Transverse colon (tissue), 4 donors: ENCODE measurements around the gene MYOT. TPM values are rescaled to one million over a fixed set of nuclear protein-coding genes. Genes with fewer than 3 reads are reported as not detected.

Experiments
- DNase-seq: peaks from one replicate; pipeline ENCODE4 v3.0.0-alpha.2; 2019
- H3K27ac ChIP-seq, 4 donors: fragments of 200-600 bp; sonication (generic); 2 replicates each; pipeline ENCODE4 v1.5.1; 2016 to 2018; ENCODE audit warnings: inconsistent platforms in 4 of 4
- H3K27me3 ChIP-seq: fragments of 200-600 bp; sonication (generic); 2 replicates; pipeline ENCODE4 v1.5.1; 2017; ENCODE audit warnings: inconsistent platforms
- H3K36me3 ChIP-seq, 4 donors: fragments of 200-600 bp; sonication (generic); 2 replicates each; pipeline ENCODE4 v1.5.1; 2017 to 2019; ENCODE audit warnings: inconsistent platforms in 4 of 4
- H3K4me1 ChIP-seq, 4 donors: fragments of 200-600 bp; sonication (generic); 2 replicates each; pipeline ENCODE4 v1.5.1; 2017 to 2020; ENCODE audit warnings: inconsistent platforms in 4 of 4
- H3K4me3 ChIP-seq, 4 donors: fragments of 200-600 bp; sonication (generic); 1 replicate in 1 of 4; 2 replicates in 3 of 4; pipeline versions ENCODE4 v1.5.1 to v1.6.1; 2017 to 2019; ENCODE audit warnings: inconsistent platforms in 4 of 4
- H3K9me3 ChIP-seq, 2 donors: fragments of 200-600 bp; sonication (generic); 2 replicates each; pipeline ENCODE4 v1.5.1; 2017 to 2019; ENCODE audit warnings: inconsistent platforms in 2 of 2
- EP300 ChIP-seq: sonication (generic); formaldehyde crosslinking; IDR thresholded peaks from one replicate; pipeline ENCODE4 v1.6.1; 2017; ENCODE audit warnings: antibody characterized with exemption, low read depth
- POLR2A ChIP-seq: fragments of 450-650 bp; IDR thresholded peaks from one replicate; pipeline ENCODE4 v1.6.1; 2016; ENCODE audit warnings: antibody characterized with exemption, mild to moderate bottlenecking, moderate library complexity
- POLR2AphosphoS5 ChIP-seq, 3 donors: sonication (generic); formaldehyde crosslinking; IDR thresholded peaks; one replicate each; pipeline ENCODE4 v1.6.1; 2016; ENCODE audit warnings: antibody characterized with exemption in 3 of 3
- WGBS, 2 donors: methylation state at CpG; one replicate each; pipeline ENCODE4 v1.1.5; 2018; ENCODE audit warnings: low coverage in 1 of 2; 5-methylcytosine and 5-hydroxymethylcytosine counted together
- in situ Hi-C, 4 donors: fragments of 200-750 bp; cut with MboI; loops; one replicate each; pipeline versions ENCODE4 v1.15.0 to v1.15.1; 2017; ENCODE audit warnings: low sequenced_read_pairs in 3 of 4, low pct_ligation_motif_present in 1 of 4, low pct_unique_long_range_greater_than_20kb in 1 of 4
- intact Hi-C: fragments of 100-400 bp; cut with DNase I; formaldehyde crosslinking; loops from one replicate; pipeline ENCODE4 v1.15.1; 2023; ENCODE audit warnings: low total_unique reads
- total RNA-seq, 4 donors: library from RNA; depleted of rRNA; stranded (reverse); fragments of >200 nt; gene quantifications; one replicate each; pipeline ENCODE4 v1.1.0, GENCODE V29; 2016
- TF ChIP-seq, protein P1 (sequence below), 5 experiments: fragments of 200-600 bp in 3 of 5; fragments of 450-650 bp in 2 of 5; sonication (generic) in 3 of 5; IDR thresholded peaks; 1 replicate in 2 of 5; 2 replicates in 3 of 5; pipeline ENCODE4 v1.5.1; 2016 to 2017; ENCODE audit warnings: antibody characterized with exemption in 5 of 5, inconsistent platforms in 3 of 5, mild to moderate bottlenecking in 2 of 5, moderate library complexity in 1 of 5

Gene MYOT
- total RNA-seq, 4 donors from 2014 or later = 2.9 to 7.1 (median 5.9) TPM; not detected in 1

DNA sequence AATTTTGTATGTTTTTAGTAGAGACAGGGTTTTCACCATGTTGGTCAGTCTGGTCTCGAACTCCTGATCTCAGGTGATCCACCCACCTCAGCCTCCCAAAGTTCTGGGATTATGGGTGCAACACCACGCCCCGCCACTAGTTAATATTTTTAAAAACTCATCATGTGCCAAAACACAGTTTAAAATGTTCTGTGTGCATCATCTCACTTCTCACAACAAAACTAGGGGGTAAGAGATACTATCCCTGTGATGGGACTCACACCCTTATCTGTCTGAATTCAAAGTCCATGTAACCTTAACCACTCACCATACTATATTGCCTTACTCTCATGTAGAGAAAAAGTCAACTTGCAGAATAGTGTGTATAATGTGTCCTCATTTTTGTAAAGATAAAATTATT is 24.2 kb downstream of the MYOT start:
- peaks cover 0 to 7% (median 0%) of the 10 kb centered on the region in 4 donors for H3K4me1 ChIP-seq
- no peak for TF ChIP-seq POLR2AphosphoS5 (IDR thresholded peaks at IDR 0.05)
- TF ChIP-seq, protein P1, sequence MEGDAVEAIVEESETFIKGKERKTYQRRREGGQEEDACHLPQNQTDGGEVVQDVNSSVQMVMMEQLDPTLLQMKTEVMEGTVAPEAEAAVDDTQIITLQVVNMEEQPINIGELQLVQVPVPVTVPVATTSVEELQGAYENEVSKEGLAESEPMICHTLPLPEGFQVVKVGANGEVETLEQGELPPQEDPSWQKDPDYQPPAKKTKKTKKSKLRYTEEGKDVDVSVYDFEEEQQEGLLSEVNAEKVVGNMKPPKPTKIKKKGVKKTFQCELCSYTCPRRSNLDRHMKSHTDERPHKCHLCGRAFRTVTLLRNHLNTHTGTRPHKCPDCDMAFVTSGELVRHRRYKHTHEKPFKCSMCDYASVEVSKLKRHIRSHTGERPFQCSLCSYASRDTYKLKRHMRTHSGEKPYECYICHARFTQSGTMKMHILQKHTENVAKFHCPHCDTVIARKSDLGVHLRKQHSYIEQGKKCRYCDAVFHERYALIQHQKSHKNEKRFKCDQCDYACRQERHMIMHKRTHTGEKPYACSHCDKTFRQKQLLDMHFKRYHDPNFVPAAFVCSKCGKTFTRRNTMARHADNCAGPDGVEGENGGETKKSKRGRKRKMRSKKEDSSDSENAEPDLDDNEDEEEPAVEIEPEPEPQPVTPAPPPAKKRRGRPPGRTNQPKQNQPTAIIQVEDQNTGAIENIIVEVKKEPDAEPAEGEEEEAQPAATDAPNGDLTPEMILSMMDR (IDR thresholded peaks at IDR 0.05) = peak in 2 of 5 experiments; percentile 12 to 14
- in situ Hi-C loops = no loop called here
- intact Hi-C loops = no loop called here
- no peaks in the 10 kb centered on the region for H3K9me3 ChIP-seq
- H3K27ac ChIP-seq = no peak overlapping the region
- H3K27me3 ChIP-seq = no peaks in the 10 kb centered on the region
- no peaks in the 10 kb centered on the region for H3K36me3 ChIP-seq
- H3K4me3 ChIP-seq = no peak overlapping the region
- DNase-seq = no peak
- 93% methylated on average over 3 of the region's 3 CpGs; no CpG with 5 or more reads in 1 of the 2 donors for WGBS, 2 donors

DNA sequence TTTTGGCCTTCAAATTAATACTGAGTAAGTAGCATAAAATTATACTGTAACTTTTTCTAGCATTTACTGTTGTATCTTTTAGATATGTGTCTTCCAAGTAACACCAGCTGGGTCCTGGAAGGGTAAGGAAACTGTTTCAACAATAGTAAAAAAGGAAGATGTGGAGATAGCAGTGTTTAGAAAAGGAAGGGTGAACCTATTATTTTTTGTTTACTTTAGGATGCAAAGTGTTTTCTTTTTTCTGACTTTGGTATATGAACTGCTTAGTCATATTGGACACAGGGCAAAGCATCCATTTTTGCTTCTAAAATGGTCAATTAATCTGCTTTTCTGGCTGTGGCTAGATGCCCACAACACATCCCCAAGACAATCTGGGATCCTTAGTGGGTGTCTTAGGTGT is 26.9 kb downstream of the MYOT start:
- TF ChIP-seq, protein P1 (IDR thresholded peaks at IDR 0.05) = no peak
- TF ChIP-seq POLR2AphosphoS5 (IDR thresholded peaks at IDR 0.05) (no peak), POLR2A (no peak), EP300 (no peak)
- Histone ChIP-seq H3K4me1 (no peaks in the 10 kb centered on the region), H3K27ac (no peak overlapping the region), H3K27me3 (no peaks in the 10 kb centered on the region), H3K4me3 (no peak overlapping the region), H3K9me3 (no peaks in the 10 kb centered on the region), H3K36me3 (no peaks in the 10 kb centered on the region)
- in situ Hi-C loops (no loop called here), intact Hi-C loops (no loop called here)
- DNase-seq = no peak

DNA sequence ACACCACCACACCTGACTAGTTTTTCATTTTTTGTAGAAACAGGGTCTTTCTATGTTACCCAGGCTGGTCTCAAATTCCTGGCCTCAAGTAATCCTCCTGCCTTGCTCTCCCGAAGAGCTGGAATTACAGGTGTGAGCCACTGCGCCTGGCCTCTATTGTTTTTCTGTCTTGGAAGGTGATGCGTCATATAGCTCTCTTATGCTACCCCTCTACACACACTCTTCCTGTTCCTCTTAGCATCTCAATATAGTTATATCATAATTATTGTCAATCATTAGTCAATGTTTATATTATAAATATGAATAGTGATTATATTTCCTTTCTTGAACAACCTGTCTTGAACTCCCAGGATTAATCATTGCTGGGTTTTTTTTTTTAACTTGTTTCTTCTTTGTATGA is 28.9 kb downstream of the MYOT start:
- H3K27me3 ChIP-seq = no peaks in the 10 kb centered on the region
- H3K9me3 ChIP-seq = no peaks in the 10 kb centered on the region
- H3K4me1 ChIP-seq = no peaks in the 10 kb centered on the region
- no peak for DNase-seq
- intact Hi-C loops (no loop called here), in situ Hi-C loops (no loop called here)
- H3K4me3 ChIP-seq = no peak overlapping the region
- WGBS, 2 donors = 67 to 92% methylated on average over 2 to 3 of the region's 3 CpGs
- TF ChIP-seq EP300 = no peak
- TF ChIP-seq POLR2AphosphoS5 (IDR thresholded peaks at IDR 0.05) = no peak
- TF ChIP-seq, protein P1 (IDR thresholded peaks at IDR 0.05) = no peak
- TF ChIP-seq POLR2A = no peak
- no peaks in the 10 kb centered on the region for H3K36me3 ChIP-seq
- H3K27ac ChIP-seq = no peak overlapping the region

DNA sequence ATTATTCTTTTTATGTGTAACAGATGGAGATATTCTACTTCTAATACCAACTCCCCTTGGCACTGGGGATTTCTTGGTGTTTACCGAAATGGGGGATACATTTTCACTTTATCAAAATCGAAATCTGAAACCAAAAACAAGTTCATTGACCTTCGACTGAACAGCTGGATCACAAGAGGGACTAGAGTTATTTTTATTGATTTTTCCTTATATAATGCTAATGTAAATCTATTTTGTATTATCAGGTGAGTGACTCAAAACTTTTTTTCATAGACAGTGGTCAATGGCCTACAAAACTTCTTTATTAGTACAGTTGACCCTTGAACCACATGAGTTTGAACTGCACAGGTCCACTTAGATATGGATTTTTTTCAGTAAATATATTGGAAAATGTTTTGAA is 31.8 kb downstream of the MYOT start:
- 69 to 86% methylated on average over 3 of the region's 3 CpGs for WGBS, 2 donors
- Histone ChIP-seq H3K4me3 (no peak overlapping the region), H3K36me3 (no peaks in the 10 kb centered on the region), H3K27ac (no peak overlapping the region), H3K9me3 (no peaks in the 10 kb centered on the region), H3K27me3 (no peaks in the 10 kb centered on the region), H3K4me1 (no peaks in the 10 kb centered on the region)
- TF ChIP-seq EP300 = no peak
- TF ChIP-seq POLR2AphosphoS5 (IDR thresholded peaks at IDR 0.05) = no peak
- TF ChIP-seq, protein P1 (IDR thresholded peaks at IDR 0.05) = no peak
- no peak for TF ChIP-seq POLR2A
- in situ Hi-C loops = no loop called here
- no peak for DNase-seq
- intact Hi-C loops = no loop called here
